K562 (cell line): ENCODE data around the gene ST8SIA2. TPM values are rescaled to one million over a fixed set of nuclear protein-coding genes. Genes with fewer than 3 reads are reported as not detected.

Source experiments
- ATAC-seq: fragments of 200-7000 bp; cut with Tn5 transposase; 3 replicates; pipeline ENCODE4 v1.9.1; 2020; ENCODE audit warnings: moderate library complexity
- BruUV-seq: library from RNA; stranded (reverse); fragments of 400-500 nt; replicated peaks from 2 replicates; lab custom pipeline; 2021; lab: Mats Ljungman, UMichigan
- CTCF ChIA-PET: fragments of 300-600 bp; formaldehyde crosslinking; extraction: SDS; loops from one replicate; lab custom pipeline; 2021; ENCODE audit warnings: low intra/inter-chr PET ratio; lab: Yijun Ruan, JAX
- POLR2A ChIA-PET: fragments of 300-600, 350-650 bp; sonication (Branson Sonifier 250); formaldehyde crosslinking; extraction: SDS; loops from one replicate; lab custom pipeline; 2021; ENCODE audit warnings: antibody characterized with exemption, inconsistent platforms; lab: Yijun Ruan, JAX
- DNase-seq, 4 experiments: peaks; one replicate each; pipeline versions ENCODE4 v3.0.0 to v3.0.0-alpha.2; 2011 to 2018; ENCODE audit warnings: low spot score in 3 of 4, mixed read lengths in 3 of 4; ENCODE audit errors: extremely low read depth in 1 of 4
- FAIRE-seq: peaks from 2 replicates; lab custom pipeline; 2011; peaks lifted over from hg19 to GRCh38; lab: Jason Lieb, UNC
- H2AFZ ChIP-seq: 2 replicates; pipeline ENCODE4 v1.6.0; 2011; ENCODE audit warnings: low read depth, low read length, control low read depth, inconsistent platforms
- H3K27ac ChIP-seq: fragments of 200-600 bp; 3 replicates; pipeline ENCODE4 v1.8.0; 2011; ENCODE audit warnings: low read depth, mild to moderate bottlenecking, control low read depth, inconsistent platforms, low read length, moderate library complexity, mixed read lengths; ENCODE audit errors: extremely low read depth
- H3K27me3 ChIP-seq, 2 experiments: fragments of 300-600 bp in 1 of 2; 2 replicates in 1 of 2; 3 replicates in 1 of 2; pipeline versions ENCODE4 v1.6.0 to v1.8.0; 2011; ENCODE audit warnings: inconsistent platforms in 2 of 2, low read length in 2 of 2, mild to moderate bottlenecking in 1 of 2, mixed read lengths in 1 of 2, moderate library complexity in 1 of 2; ENCODE audit not compliant: control insufficient read depth in 2 of 2, insufficient read depth in 2 of 2
- H3K36me3 ChIP-seq: fragments of 300-600 bp; 3 replicates; pipeline ENCODE4 v1.8.0; 2011; ENCODE audit warnings: mild to moderate bottlenecking, low read length, inconsistent platforms; ENCODE audit not compliant: control insufficient read depth, insufficient read depth
- H3K4me1 ChIP-seq, 2 experiments: fragments of 200-600 bp in 1 of 2; replicated peaks in 1 of 2; 2 replicates in 1 of 2; 3 replicates in 1 of 2; pipeline versions ENCODE4 v1.5.1 to v1.8.0; 2011; ENCODE audit warnings: inconsistent platforms in 2 of 2, low read length in 2 of 2, mild to moderate bottlenecking in 1 of 2, mixed read lengths in 1 of 2, moderate library complexity in 1 of 2; ENCODE audit not compliant: control insufficient read depth in 2 of 2, insufficient read depth in 2 of 2
- H3K4me2 ChIP-seq: 2 replicates; pipeline ENCODE4 v1.6.1; 2011; ENCODE audit warnings: low read length, control low read depth, inconsistent platforms, mixed read lengths; ENCODE audit not compliant: insufficient read depth
- H3K4me3 ChIP-seq: fragments of 200-600 bp; sonication (generic), shearing (Covaris generic); 2 replicates; pipeline ENCODE4 v1.5.1; 2016; ENCODE audit warnings: control low read depth, inconsistent platforms
- H3K79me2 ChIP-seq: fragments of 200-600 bp; 3 replicates; pipeline ENCODE4 v1.8.0; 2011; ENCODE audit warnings: low read length, inconsistent platforms; ENCODE audit not compliant: control insufficient read depth, insufficient read depth
- H3K9ac ChIP-seq, 2 experiments: 2 replicates each; pipeline versions ENCODE4 v1.6.0 to v1.6.1; 2011; ENCODE audit warnings: low read depth in 2 of 2, low read length in 2 of 2, control low read depth in 1 of 2, inconsistent platforms in 1 of 2, mild to moderate bottlenecking in 1 of 2, mixed read lengths in 1 of 2; ENCODE audit not compliant: insufficient read depth in 1 of 2
- H3K9me1 ChIP-seq: one replicate; pipeline ENCODE4 v1.6.0; 2011; ENCODE audit warnings: inconsistent platforms, mild to moderate bottlenecking, low read length, moderate library complexity; ENCODE audit not compliant: control insufficient read depth, insufficient read depth
- H3K9me3 ChIP-seq: replicated peaks from 2 replicates; pipeline ENCODE4 v1.5.1; 2011; ENCODE audit warnings: low read depth, low read length, inconsistent platforms; ENCODE audit not compliant: control insufficient read depth, insufficient read depth
- H4K20me1 ChIP-seq: replicated peaks from 2 replicates; pipeline ENCODE4 v1.6.1; 2011; ENCODE audit warnings: low read length, inconsistent platforms, mixed read lengths; ENCODE audit not compliant: control insufficient read depth, insufficient read depth
- BRD4 ChIP-seq: fragments of 200-600 bp; sonication (generic); IDR thresholded peaks from 2 replicates; pipeline ENCODE4 v1.6.1; 2017; ENCODE audit warnings: inconsistent platforms
- CEBPG ChIP-seq, 3 experiments: fragments of 200-800 bp in 1 of 3; sonication (Bioruptor generic) in 1 of 3; sonication (generic) in 1 of 3; formaldehyde crosslinking in 1 of 3; IDR thresholded peaks in 2 of 3; conservative IDR thresholded peaks in 1 of 3; 2 replicates each; pipeline versions ENCODE4 v1.6.1 to v1.8.0; 2016 to 2022; ENCODE audit warnings: missing compliant biosample characterization in 2 of 3, missing genetic modification characterization in 2 of 3, mild to moderate bottlenecking in 1 of 3, missing genetic modification reagents in 1 of 3
- CTCF ChIP-seq, 3 experiments: IDR thresholded peaks in 2 of 3; conservative IDR thresholded peaks in 1 of 3; 2 replicates each; pipeline ENCODE4 v1.5.1; 2011 to 2012; ENCODE audit warnings: low read length in 3 of 3, mild to moderate bottlenecking in 3 of 3, control low read depth in 2 of 3, improper control_type of control experiment in 1 of 3, inconsistent platforms in 1 of 3, low read depth in 1 of 3, mixed read lengths in 1 of 3, moderate library complexity in 1 of 3; ENCODE audit not compliant: insufficient read depth in 2 of 3
- E2F6 ChIP-seq, 2 experiments: IDR thresholded peaks; 2 replicates each; pipeline ENCODE4 v1.6.1; 2011; ENCODE audit warnings: borderline replicate concordance in 1 of 2, control low read depth in 1 of 2, low read depth in 1 of 2, low read length in 1 of 2, mild to moderate bottlenecking in 1 of 2, mixed read lengths in 1 of 2, moderate library complexity in 1 of 2; ENCODE audit not compliant: insufficient read depth in 1 of 2, insufficient read length in 1 of 2, poor library complexity in 1 of 2, severe bottlenecking in 1 of 2; ENCODE audit errors: extremely low read depth in 1 of 2
- GABPA ChIP-seq: fragments of 200-800 bp; sonication (Bioruptor generic); conservative IDR thresholded peaks from 2 replicates; pipeline ENCODE4 v1.6.1; 2016; ENCODE audit warnings: low read depth, missing genetic modification characterization, missing compliant biosample characterization
- MEF2A ChIP-seq: IDR thresholded peaks from 2 replicates; pipeline ENCODE4 v1.6.1; 2011; ENCODE audit warnings: low read depth, mild to moderate bottlenecking, low read length, moderate library complexity; ENCODE audit not compliant: control insufficient read depth
- NR2C2 ChIP-seq, 2 experiments: fragments of 200-800 bp in 1 of 2; sonication (Bioruptor generic) in 1 of 2; sonication (generic) in 1 of 2; formaldehyde crosslinking in 1 of 2; IDR thresholded peaks; 2 replicates each; pipeline versions ENCODE4 v1.6.1 to v1.8.0; 2016 to 2022; ENCODE audit warnings: mild to moderate bottlenecking in 1 of 2, missing compliant biosample characterization in 1 of 2, missing genetic modification characterization in 1 of 2, missing genetic modification reagents in 1 of 2
- SFPQ ChIP-seq: fragments of 200-400 bp; formaldehyde crosslinking; IDR thresholded peaks from 2 replicates; pipeline ENCODE4 v1.6.1; 2017; ENCODE audit warnings: mild to moderate bottlenecking, low read depth, low read length, moderate library complexity
- SMAD4 ChIP-seq: fragments of 250-450 bp; sonication (Bioruptor Pico); conservative IDR thresholded peaks from 2 replicates; pipeline ENCODE4 v1.8.0; 2021; ENCODE audit warnings: inconsistent platforms, mild to moderate bottlenecking, moderate library complexity
- SNIP1 ChIP-seq: fragments of 450-650 bp; IDR thresholded peaks from 2 replicates; pipeline ENCODE4 v1.7.1; 2017; ENCODE audit warnings: low read depth, mild to moderate bottlenecking
- TAF7 ChIP-seq: fragments of 450-650 bp; IDR thresholded peaks from 2 replicates; pipeline ENCODE4 v1.6.1; 2016; ENCODE audit warnings: missing genetic modification characterization, missing compliant biosample characterization
- YBX1 ChIP-seq: fragments of 450-650 bp; IDR thresholded peaks from 2 replicates; pipeline ENCODE4 v1.7.1; 2016; ENCODE audit warnings: mild to moderate bottlenecking
- ZBTB7A ChIP-seq: IDR thresholded peaks from 2 replicates; pipeline ENCODE4 v1.6.1; 2011; ENCODE audit warnings: low read depth, mild to moderate bottlenecking, low read length, moderate library complexity, borderline replicate concordance; ENCODE audit not compliant: control insufficient read depth
- ZNF165 ChIP-seq: fragments of 250-450 bp; sonication (Bioruptor Pico); IDR thresholded peaks from 2 replicates; pipeline ENCODE4 v1.4.0; 2020; ENCODE audit warnings: borderline replicate concordance
- ZNF239 ChIP-seq: fragments of 250-450 bp; sonication (Bioruptor Pico); IDR thresholded peaks from 2 replicates; pipeline ENCODE4 v1.4.0; 2020; ENCODE audit warnings: mild to moderate bottlenecking
- ZNF384 ChIP-seq: IDR thresholded peaks from 2 replicates; pipeline ENCODE4 v1.6.1; 2012; ENCODE audit warnings: low read depth, low read length, improper control_type of control experiment
- ZNF780A ChIP-seq: fragments of 250-450 bp; sonication (Bioruptor Pico); IDR thresholded peaks from 2 replicates; pipeline ENCODE4 v1.5.0; 2021; ENCODE audit warnings: mild to moderate bottlenecking
- WGBS: fragments of 100-300 bp; shearing (Covaris generic); methylation state at CpG from one replicate; pipeline ENCODE4 v1.1.6; 2016; ENCODE audit warnings: low coverage, mixed read lengths; ENCODE audit not compliant: insufficient coverage; ENCODE audit errors: missing lambda C conversion rate; 5-methylcytosine and 5-hydroxymethylcytosine counted together
- in situ Hi-C: fragments of 300-500 bp; cut with MboI; formaldehyde crosslinking; loops from 4 replicates; pipeline ENCODE4 v1.15.0; 2018; ENCODE audit warnings: inconsistent platforms, mixed read lengths
- intact Hi-C: fragments of 100-400 bp; cut with micrococcal nuclease; formaldehyde crosslinking; loops from 2 replicates; pipeline ENCODE4 v1.14.2; 2022
- polyA plus RNA-seq, 8 experiments: library from polyadenylated mRNA; depleted of rRNA in 4 of 8; stranded (reverse) in 5 of 8; unstranded in 3 of 8; fragments of >200 nt; fragmentation: Nextera tagmentation in 2 of 8; fragmentation: Illumina TruSeq in 1 of 8; extraction: Ambion mirVana in 2 of 8; extraction: Trizol in 1 of 8; gene quantifications; 2 replicates each; pipeline versions ENCODE4 v1.2.1 to v1.2.3, GENCODE V29; 2011 to 2014; ENCODE audit warnings: inconsistent platforms in 1 of 8, missing spikeins in 1 of 8
- total RNA-seq, 7 experiments: library from RNA; depleted of rRNA in 6 of 7; stranded (reverse); fragments of >200 nt in 6 of 7; fragmentation: Illumina TruSeq in 2 of 7; extraction: Trizol in 2 of 7; gene quantifications; 2 replicates each; pipeline versions ENCODE4 v1.2.1 to v1.2.3, GENCODE V29; 2011 to 2021; ENCODE audit warnings: low replicate concordance in 1 of 7

Gene ST8SIA2
- total and polyA plus RNA-seq, 9 of the 15 experiments (the other 6 are each of a cell fraction or from before 2014, with no cell fraction given): not detected

GRCh38 chr15:92391640-92392039 lies 2.0 kb upstream of the ST8SIA2 start:
- peak; percentile 71 for FAIRE-seq
- no peaks in the 10 kb centered on the region for H4K20me1 ChIP-seq
- no peak overlapping the region for H3K27ac ChIP-seq
- intact Hi-C loops (no loop called here), in situ Hi-C loops (no loop called here)
- H3K4me2 ChIP-seq: no peak overlapping the region
- peaks cover 10 to 40% of the 10 kb centered on the region in 2 experiments; a peak in 4 of 5 replicates for H3K27me3 ChIP-seq
- no peaks in the 10 kb centered on the region for H3K9me1 ChIP-seq
- H3K4me3 ChIP-seq: no peak overlapping the region
- H3K4me1 ChIP-seq: no peaks in the 10 kb centered on the region; a peak in 1 of 5 replicates
- peak; percentile 81 for ATAC-seq
- POLR2A ChIA-PET: interaction anchor here (0.6 kb wide), 1 partner anchor 10 kb away, joined by 3 read pairs; no protein-coding TSS in a partner anchor
- H3K79me2 ChIP-seq: no peaks in the 10 kb centered on the region
- CTCF ChIA-PET: no interaction called here
- BruUV-seq: no TSS peak
- no peaks in the 10 kb centered on the region for H3K36me3 ChIP-seq
- no peak overlapping the region for H2AFZ ChIP-seq
- no peaks in the 10 kb centered on the region for H3K9me3 ChIP-seq
- peak in 2 of 4 experiments; percentile 23 to 36 for DNase-seq
- no peak overlapping the region for H3K9ac ChIP-seq
- 3% methylated on average over 4 of the region's 4 CpGs for WGBS
- TF ChIP-seq BRD4: no peak
- TF ChIP-seq TAF7 (tag): no peak
- TF ChIP-seq ZNF780A (CRISPR knock-in tag): no peak
- TF ChIP-seq SMAD4 (CRISPR knock-in tag): no peak
- TF ChIP-seq E2F6 (IDR thresholded peaks at IDR 0.05; ENCODE audit: borderline replicate concordance in 1 of 2, extremely low read depth in 1 of 2, insufficient read depth in 1 of 2, insufficient read length in 1 of 2, low read depth in 1 of 2, low read length in 1 of 2, poor library complexity in 1 of 2, severe bottlenecking in 1 of 2): no peak
- no peak for TF ChIP-seq NR2C2 (CRISPR knock-in tag; IDR thresholded peaks at IDR 0.05)
- no peak for TF ChIP-seq NR2C2 (tag; IDR thresholded peaks at IDR 0.05)
- TF ChIP-seq ZNF239 (CRISPR knock-in tag): no peak
- peak; percentile 55 to 72 (median 63) for TF ChIP-seq CTCF (IDR thresholded peaks at IDR 0.05 in 2 of 3, conservative IDR thresholded peaks at IDR 0.05 in 1 of 3; ENCODE audit: insufficient read depth in 2 of 3, low read depth in 1 of 3, low read length in 3 of 3)
- no peak for TF ChIP-seq ZBTB7A
- TF ChIP-seq ZNF384: no peak
- TF ChIP-seq GABPA (tag): 0 out of 2 replicates have a peak, but pooled peaks have one; percentile 1
- no peak for TF ChIP-seq CEBPG (CRISPR knock-in tag; IDR thresholded peaks at IDR 0.05)
- TF ChIP-seq CEBPG (tag; conservative IDR thresholded peaks at IDR 0.05 in 1 of 2, IDR thresholded peaks at IDR 0.05 in 1 of 2): no peak
- TF ChIP-seq MEF2A: no peak
- TF ChIP-seq ZNF165 (CRISPR knock-in tag): no peak
- TF ChIP-seq SNIP1: no peak
- no peak for TF ChIP-seq YBX1
- no peak for TF ChIP-seq SFPQ
